ENCODE measurements around the gene MAD2L1BP.
"Not testable (repeated sequence)": the region's sequence is repeated elsewhere in the genome, so short reads cannot be mapped to it uniquely, and the experiment has no call there.

The MAD2L1BP gene, protein sequence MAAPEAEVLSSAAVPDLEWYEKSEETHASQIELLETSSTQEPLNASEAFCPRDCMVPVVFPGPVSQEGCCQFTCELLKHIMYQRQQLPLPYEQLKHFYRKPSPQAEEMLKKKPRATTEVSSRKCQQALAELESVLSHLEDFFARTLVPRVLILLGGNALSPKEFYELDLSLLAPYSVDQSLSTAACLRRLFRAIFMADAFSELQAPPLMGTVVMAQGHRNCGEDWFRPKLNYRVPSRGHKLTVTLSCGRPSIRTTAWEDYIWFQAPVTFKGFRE

DNA sequence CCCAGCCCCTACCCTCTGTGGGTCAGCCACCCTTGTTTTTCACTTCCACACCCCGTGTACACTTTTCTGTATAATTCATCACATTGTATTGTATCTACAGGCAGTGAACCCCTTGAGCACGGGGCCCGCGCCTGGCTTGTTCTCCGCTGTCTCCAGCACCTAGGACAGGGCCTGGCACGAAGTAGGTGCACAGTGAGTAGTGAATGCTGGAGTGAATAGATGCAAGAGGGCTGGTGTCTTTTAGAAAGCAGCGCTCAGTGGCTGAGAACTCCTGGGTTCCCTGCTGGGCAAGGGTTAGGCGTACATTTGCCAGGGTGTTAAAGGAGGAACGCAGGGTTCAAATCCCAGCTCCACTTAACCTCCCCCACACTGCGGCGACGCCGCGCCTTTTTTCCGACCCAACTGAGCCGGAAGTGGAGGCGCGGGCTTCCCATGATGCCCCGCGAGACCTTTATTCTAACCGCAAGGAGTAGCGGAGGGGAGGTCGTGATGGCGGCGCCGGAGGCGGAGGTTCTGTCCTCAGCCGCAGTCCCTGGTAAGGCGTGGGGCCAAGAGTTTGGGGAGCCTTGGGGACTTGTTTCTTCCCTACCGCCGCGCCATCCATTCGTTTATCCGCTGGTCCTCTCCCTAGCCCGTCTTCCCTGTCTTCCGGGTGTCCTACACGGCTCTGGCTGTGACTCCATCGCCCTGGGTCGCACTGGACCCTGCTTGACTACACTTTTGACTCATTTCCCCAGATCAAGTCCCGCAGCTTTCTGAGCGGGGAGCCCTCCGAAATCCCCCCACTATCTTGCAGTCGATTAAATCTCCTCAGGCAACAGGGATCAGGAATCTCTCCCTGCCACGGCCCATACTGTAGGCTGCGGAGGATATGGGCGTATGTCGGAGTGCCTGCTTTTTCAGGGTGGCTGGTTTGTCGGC lies at the start of gene MAD2L1BP:
Gene MAD2L1BP (plus strand): TSS at position 454 of the 921 bp plus-strand sequence. CDS start 36 bp downstream, at position 490.
- H3K36me3 ChIP-seq (replicated peaks), result peaks cover 26% of the 10 kb centered on the region
- TF ChIP-seq CTCF (IDR thresholded peaks at IDR 0.05; ENCODE audit: low read depth, low read length, missing control alignments), result no peak
- peak; percentile 49 for DNase-seq
- no peaks in the 10 kb centered on the region for H3K27me3 ChIP-seq (replicated peaks)
- peak within 1 kb of the TSS; percentile 64 for H3K27ac ChIP-seq
- peak within 1 kb of the TSS; percentile 95 for H3K4me3 ChIP-seq (ENCODE audit: low read depth, low read length)
- in situ Hi-C loops (cut with HindIII; ENCODE audit: low pct_ligation_motif_present, low sequenced_read_pairs), result no loop called here

DNA sequence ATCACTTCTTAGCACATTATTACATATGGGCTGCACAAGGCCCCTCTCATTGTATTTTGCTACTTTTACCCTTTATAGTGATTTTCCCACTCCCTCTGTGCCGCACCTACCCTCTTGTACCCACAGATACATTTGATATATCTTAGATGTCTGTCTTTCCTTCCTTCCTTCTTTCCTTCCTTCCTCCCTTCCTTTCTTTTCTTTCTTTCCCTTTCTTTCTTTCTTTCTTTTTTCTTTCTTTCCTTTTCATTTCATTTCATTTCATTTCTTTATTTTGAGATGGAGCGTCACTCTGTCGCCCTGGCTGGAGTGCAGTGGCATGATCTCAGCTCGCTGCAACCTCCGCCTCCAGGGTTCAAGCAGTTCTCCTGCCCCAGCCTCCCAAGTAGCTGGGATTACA lies 47.4 kb upstream of the MAD2L1BP start:
- Histone ChIP-seq H3K4me3 (ENCODE audit: low read depth, low read length) (no peak overlapping the region), H3K27me3 (replicated peaks) (no peaks in the 10 kb centered on the region), H3K27ac (no peak overlapping the region), H3K36me3 (replicated peaks) (peaks cover 59% of the 10 kb centered on the region)
- in situ Hi-C loops (cut with HindIII; ENCODE audit: low pct_ligation_motif_present, low sequenced_read_pairs), result no loop called here
- no peak for DNase-seq
- no peak for TF ChIP-seq CTCF (IDR thresholded peaks at IDR 0.05; ENCODE audit: low read depth, low read length, missing control alignments)

- DNase-seq; H3K27ac ChIP-seq; in situ Hi-C loops (cut with HindIII; ENCODE audit: low pct_ligation_motif_present, low sequenced_read_pairs); H3K27me3 ChIP-seq (replicated peaks); H3K4me3 ChIP-seq (ENCODE audit: low read depth, low read length): not testable (repeated sequence)
- peaks cover 50% of the 10 kb centered on the region for H3K36me3 ChIP-seq (replicated peaks)
These were observed 46.1 kb upstream of the MAD2L1BP start for GRCh38 chr6:43589564-43589963.

DNA sequence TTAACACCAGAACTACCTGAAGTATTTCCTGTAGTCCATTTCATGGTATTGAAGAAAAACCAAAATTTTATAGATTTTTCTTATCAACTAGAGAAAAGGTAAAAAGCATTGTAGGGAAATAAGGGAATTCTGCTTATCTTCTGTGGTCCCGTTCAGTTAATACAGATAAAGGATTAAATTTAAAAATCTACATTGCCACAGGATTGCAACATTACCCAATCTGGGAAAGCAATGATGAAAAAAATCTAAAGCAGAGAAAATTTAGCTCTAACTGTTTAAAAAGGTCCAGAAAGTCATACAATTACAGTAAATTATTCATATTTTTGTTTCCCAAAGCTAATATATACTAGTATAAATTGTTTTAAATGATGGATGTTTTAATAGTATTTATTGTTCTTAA lies 41.7 kb upstream of the MAD2L1BP start:
- H3K4me3 ChIP-seq (ENCODE audit: low read depth, low read length), result no peak overlapping the region
- TF ChIP-seq CTCF (IDR thresholded peaks at IDR 0.05; ENCODE audit: low read depth, low read length, missing control alignments), result no peak
- no peak overlapping the region for H3K27ac ChIP-seq
- H3K27me3 ChIP-seq (replicated peaks), result no peaks in the 10 kb centered on the region
- in situ Hi-C loops (cut with HindIII; ENCODE audit: low pct_ligation_motif_present, low sequenced_read_pairs), result no loop called here
- peaks cover 25% of the 10 kb centered on the region for H3K36me3 ChIP-seq (replicated peaks)
- DNase-seq, result no peak

DNA sequence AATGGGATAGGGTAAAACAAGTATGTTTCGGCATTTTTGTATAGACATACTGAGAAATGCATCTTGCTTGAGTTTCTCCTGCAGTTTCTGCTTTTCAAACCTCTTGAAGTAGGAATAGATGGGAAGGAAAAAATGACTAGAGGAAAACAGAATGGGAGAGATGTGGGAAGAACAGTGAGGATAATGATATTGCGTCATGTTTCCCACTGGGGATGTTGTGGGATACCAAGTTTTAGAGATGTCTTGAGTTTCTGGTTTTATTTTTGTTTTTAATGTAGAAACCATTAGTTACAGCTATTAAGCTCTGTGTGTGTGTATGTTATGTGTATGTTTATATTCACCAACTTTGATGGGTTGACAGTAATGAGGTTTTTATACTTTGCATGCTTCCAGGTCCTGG lies 35.0 kb upstream of the MAD2L1BP start:
- TF ChIP-seq CTCF (IDR thresholded peaks at IDR 0.05; ENCODE audit: low read depth, low read length, missing control alignments), result no peak
- DNase-seq, result no peak
- Histone ChIP-seq H3K36me3 (replicated peaks) (peaks cover 37% of the 10 kb centered on the region), H3K4me3 (ENCODE audit: low read depth, low read length) (no peak overlapping the region), H3K27ac (no peak overlapping the region), H3K27me3 (replicated peaks) (no peaks in the 10 kb centered on the region)
- in situ Hi-C loops (cut with HindIII; ENCODE audit: low pct_ligation_motif_present, low sequenced_read_pairs), result no loop called here

DNA sequence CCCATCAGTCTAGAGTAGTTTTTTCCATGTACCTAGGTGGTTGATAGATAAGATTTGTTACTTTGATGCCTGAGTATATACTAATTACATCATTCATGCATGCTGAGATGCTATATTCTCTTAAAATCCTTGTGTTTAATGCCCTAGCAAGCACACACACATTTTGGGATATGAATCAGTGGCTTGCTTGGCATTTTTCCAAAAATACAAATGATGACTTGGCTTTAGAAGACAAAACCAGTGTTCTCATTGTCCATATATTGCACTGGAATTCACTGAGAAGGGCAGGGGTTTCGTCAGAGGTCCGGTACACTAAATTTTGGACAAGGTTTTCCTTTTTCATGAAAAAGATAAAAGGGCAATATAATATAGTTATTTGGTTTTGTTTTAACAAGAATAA lies 31.5 kb upstream of the MAD2L1BP start:
- Histone ChIP-seq H3K27ac (no peak overlapping the region), H3K27me3 (replicated peaks) (no peaks in the 10 kb centered on the region), H3K36me3 (replicated peaks) (peaks cover 49% of the 10 kb centered on the region), H3K4me3 (ENCODE audit: low read depth, low read length) (no peak overlapping the region)
- peak; percentile 80 for DNase-seq
- in situ Hi-C loops (cut with HindIII; ENCODE audit: low pct_ligation_motif_present, low sequenced_read_pairs), result no loop called here
- no peak for TF ChIP-seq CTCF (IDR thresholded peaks at IDR 0.05; ENCODE audit: low read depth, low read length, missing control alignments)
